Stomach (tissue), 4 donors: ENCODE data around the gene ADCY10.

Source experiments
- EP300 ChIP-seq: sonication (generic); formaldehyde crosslinking; IDR thresholded peaks from one replicate; pipeline ENCODE4 v1.6.1; 2017; ENCODE audit warnings: antibody characterized with exemption
- POLR2A ChIP-seq, 4 donors: fragments of 450-650 bp; IDR thresholded peaks; one replicate each; pipeline ENCODE4 v1.6.1; 2016; ENCODE audit warnings: antibody characterized with exemption in 4 of 4, control low read depth in 2 of 4, mild to moderate bottlenecking in 1 of 4, moderate library complexity in 1 of 4
- POLR2AphosphoS5 ChIP-seq, 3 donors: sonication (generic); formaldehyde crosslinking; IDR thresholded peaks; one replicate each; pipeline ENCODE4 v1.6.1; 2016; ENCODE audit warnings: antibody characterized with exemption in 3 of 3
- TF ChIP-seq, protein P1 (sequence below), 7 experiments: fragments of 450-650 bp in 4 of 7; fragments of 200-600 bp in 3 of 7; sonication (generic) in 3 of 7; IDR thresholded peaks; one replicate each; pipeline ENCODE4 v1.5.1; 2016 to 2019; ENCODE audit warnings: antibody characterized with exemption in 7 of 7, control low read depth in 2 of 7, mild to moderate bottlenecking in 1 of 7

DNA sequence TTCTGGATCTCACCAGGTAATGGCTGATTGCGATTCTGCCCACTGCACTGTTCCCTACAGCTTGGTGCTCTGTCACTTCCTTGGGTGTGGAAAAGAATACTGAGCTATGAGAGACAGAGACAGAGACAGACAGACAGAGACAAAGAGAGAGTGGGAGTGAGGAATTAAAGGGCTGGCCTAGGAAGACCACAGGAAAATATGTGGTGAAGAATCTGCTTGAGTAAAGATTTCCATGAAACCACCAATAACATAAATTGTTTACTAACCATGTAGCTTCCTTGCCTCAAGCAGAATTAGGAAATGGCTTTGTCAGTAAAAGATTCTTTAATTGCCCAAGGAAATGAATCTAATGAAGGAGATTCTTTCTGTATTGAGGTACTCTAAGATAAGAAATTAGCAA is 137.8 kb downstream of the ADCY10 start:
- no peak for TF ChIP-seq POLR2A (IDR thresholded peaks at IDR 0.05)
- TF ChIP-seq, protein P1, sequence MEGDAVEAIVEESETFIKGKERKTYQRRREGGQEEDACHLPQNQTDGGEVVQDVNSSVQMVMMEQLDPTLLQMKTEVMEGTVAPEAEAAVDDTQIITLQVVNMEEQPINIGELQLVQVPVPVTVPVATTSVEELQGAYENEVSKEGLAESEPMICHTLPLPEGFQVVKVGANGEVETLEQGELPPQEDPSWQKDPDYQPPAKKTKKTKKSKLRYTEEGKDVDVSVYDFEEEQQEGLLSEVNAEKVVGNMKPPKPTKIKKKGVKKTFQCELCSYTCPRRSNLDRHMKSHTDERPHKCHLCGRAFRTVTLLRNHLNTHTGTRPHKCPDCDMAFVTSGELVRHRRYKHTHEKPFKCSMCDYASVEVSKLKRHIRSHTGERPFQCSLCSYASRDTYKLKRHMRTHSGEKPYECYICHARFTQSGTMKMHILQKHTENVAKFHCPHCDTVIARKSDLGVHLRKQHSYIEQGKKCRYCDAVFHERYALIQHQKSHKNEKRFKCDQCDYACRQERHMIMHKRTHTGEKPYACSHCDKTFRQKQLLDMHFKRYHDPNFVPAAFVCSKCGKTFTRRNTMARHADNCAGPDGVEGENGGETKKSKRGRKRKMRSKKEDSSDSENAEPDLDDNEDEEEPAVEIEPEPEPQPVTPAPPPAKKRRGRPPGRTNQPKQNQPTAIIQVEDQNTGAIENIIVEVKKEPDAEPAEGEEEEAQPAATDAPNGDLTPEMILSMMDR (IDR thresholded peaks at IDR 0.05), result no peak
- TF ChIP-seq EP300, result no peak
- TF ChIP-seq POLR2AphosphoS5 (IDR thresholded peaks at IDR 0.05), result no peak
